ENCODE measurements around the gene MICALL2. TPM values are rescaled to one million over a fixed set of nuclear protein-coding genes. Genes with fewer than 3 reads are reported as not detected.

The MICALL2 gene
- total RNA-seq, 6 experiments from 2014 or later: 8.2 to 23.8 (median 13.6) TPM

GRCh38 chr7:1493571-1493970 lies 34.3 kb upstream of the MICALL2 start:
- TF ChIP-seq CTCF (IDR thresholded peaks at IDR 0.05): no peak
- TF ChIP-seq POLR2A (IDR thresholded peaks at IDR 0.05): no peak
- H3K27ac ChIP-seq: no peak overlapping the region
- no peaks in the 10 kb centered on the region for H3K4me1 ChIP-seq
- H3K4me3 ChIP-seq: no peak overlapping the region
- H3K36me3 ChIP-seq: peaks cover 0 to 54% (median 3%) of the 10 kb centered on the region in 4 donors
- intact Hi-C loops (cut with DNase I): no loop called here
- H3K9me3 ChIP-seq: no peaks in the 10 kb centered on the region
- WGBS (ENCODE audit: insufficient coverage, low coverage, low lambda C conversion rate, missing lambda C conversion rate): 94% methylated on average over 7 of the region's 26 CpGs
- no peaks in the 10 kb centered on the region for H3K27me3 ChIP-seq
- ATAC-seq (no peak), DNase-seq (no peak)

DNA sequence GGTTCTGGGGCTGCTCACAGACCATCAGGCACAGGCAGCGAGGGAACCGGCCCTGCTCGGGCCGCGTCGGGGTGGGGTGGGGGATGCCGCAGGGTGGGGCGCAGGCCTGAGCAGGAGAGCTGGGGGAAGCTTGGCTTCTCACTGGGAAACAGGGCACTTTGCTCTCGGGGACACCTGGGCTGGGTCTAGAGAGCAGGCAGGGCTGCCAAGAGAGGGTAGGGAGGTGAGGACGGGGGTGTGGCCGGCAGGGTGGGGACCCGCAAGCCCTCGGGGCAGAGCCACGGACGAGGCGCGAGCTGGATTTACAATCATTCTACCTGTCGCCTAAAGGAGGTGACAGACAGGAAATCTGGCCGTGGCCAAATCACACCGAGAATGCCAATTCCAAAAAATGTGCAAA lies 33.9 kb upstream of the MICALL2 start:
- ATAC-seq (no peak), DNase-seq (no peak)
- Histone ChIP-seq H3K27ac (no peak overlapping the region), H3K36me3 (peaks cover 0 to 52% (median 3%) of the 10 kb centered on the region in 4 donors), H3K9me3 (no peaks in the 10 kb centered on the region), H3K4me3 (no peak overlapping the region), H3K27me3 (no peaks in the 10 kb centered on the region), H3K4me1 (no peaks in the 10 kb centered on the region)
- TF ChIP-seq CTCF (IDR thresholded peaks at IDR 0.05): no peak
- no peak for TF ChIP-seq POLR2A (IDR thresholded peaks at IDR 0.05)
- intact Hi-C loops (cut with DNase I): no loop called here
- 98% methylated on average over 8 of the region's 20 CpGs for WGBS (ENCODE audit: insufficient coverage, low coverage, low lambda C conversion rate, missing lambda C conversion rate)

DNA sequence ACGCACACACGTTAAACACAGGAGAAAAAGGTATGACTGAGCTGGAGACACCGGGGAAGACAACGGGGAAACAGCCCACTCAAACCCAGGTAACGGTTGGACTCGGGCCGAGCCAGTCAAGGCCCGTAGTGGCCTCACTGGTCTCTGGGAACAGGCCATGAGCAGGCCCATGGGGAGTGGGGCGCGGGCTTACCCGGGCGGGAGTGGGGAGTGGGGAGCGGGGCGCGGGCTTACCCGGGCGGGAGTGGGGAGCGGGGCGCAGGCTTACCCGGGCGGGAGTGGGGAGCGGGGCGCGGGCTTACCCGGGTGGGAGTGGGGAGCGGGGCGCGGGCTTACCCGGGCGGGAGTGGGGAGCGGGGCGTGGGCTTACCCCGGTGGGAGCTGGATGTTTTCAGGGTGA lies 33.4 kb upstream of the MICALL2 start:
- Histone ChIP-seq H3K4me1 (no peaks in the 10 kb centered on the region), H3K4me3 (no peak overlapping the region), H3K27ac (no peak overlapping the region), H3K27me3 (no peaks in the 10 kb centered on the region), H3K9me3 (no peaks in the 10 kb centered on the region), H3K36me3 (peaks cover 0 to 49% (median 3%) of the 10 kb centered on the region in 4 donors)
- ATAC-seq (no peak), DNase-seq (no peak)
- intact Hi-C loops (cut with DNase I): no loop called here
- 78% methylated on average over 14 of the region's 33 CpGs for WGBS (ENCODE audit: insufficient coverage, low coverage, low lambda C conversion rate, missing lambda C conversion rate)
- TF ChIP-seq CTCF (IDR thresholded peaks at IDR 0.05) (no peak), POLR2A (IDR thresholded peaks at IDR 0.05) (no peak)

DNA sequence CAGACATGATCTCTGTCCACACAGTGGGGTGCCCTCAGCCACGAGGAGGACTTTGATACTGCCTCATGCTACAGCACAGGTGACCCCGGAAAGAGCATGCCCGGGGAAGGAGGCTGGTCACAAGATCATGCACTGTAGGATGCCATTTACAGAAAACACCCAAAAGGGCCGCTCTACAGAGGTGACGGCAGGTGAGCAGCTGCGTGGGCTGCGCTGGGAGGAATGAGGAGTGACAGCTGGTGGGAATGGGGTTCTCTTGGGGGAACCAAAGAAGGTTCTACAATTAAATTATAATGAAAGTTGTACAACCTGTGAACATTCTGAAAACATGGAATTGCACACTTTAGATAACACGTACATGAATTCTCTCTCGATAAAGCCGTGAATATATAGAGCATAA lies 33.0 kb upstream of the MICALL2 start:
- peaks cover 0 to 49% (median 3%) of the 10 kb centered on the region in 4 donors for H3K36me3 ChIP-seq
- H3K4me3 ChIP-seq: no peak overlapping the region
- intact Hi-C loops (cut with DNase I): no loop called here
- DNase-seq (no peak), ATAC-seq (no peak)
- TF ChIP-seq POLR2A (IDR thresholded peaks at IDR 0.05): no peak
- TF ChIP-seq CTCF (IDR thresholded peaks at IDR 0.05): no peak
- WGBS (ENCODE audit: insufficient coverage, low coverage, low lambda C conversion rate, missing lambda C conversion rate): 100% methylated on average over 8 of the region's 10 CpGs
- no peak overlapping the region for H3K27ac ChIP-seq
- no peaks in the 10 kb centered on the region for H3K9me3 ChIP-seq
- H3K27me3 ChIP-seq: no peaks in the 10 kb centered on the region
- H3K4me1 ChIP-seq: no peaks in the 10 kb centered on the region

DNA sequence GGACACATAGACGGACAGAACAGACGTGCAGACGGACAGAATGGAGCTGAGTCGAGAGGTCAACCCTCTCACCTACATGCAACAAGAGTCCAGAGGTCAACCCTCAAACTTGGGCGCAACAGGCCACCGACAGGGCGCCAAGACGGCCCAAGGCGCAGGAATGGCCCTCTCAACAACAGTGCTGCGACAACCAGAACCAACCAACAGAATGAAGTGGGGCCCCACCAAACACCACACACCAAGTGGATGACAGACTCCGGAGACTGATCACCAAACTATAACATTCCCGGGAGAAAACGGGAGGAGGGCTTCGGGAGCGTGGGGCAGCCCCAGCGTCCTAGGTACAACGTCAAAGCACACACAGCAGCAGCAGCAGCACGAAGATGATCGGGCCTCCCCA lies 31.6 kb upstream of the MICALL2 start:
- no peaks in the 10 kb centered on the region for H3K27me3 ChIP-seq
- H3K9me3 ChIP-seq: no peaks in the 10 kb centered on the region
- WGBS (ENCODE audit: insufficient coverage, low coverage, low lambda C conversion rate, missing lambda C conversion rate): 89% methylated on average over 10 of the region's 19 CpGs
- DNase-seq: no peak
- no peak for ATAC-seq
- H3K4me3 ChIP-seq: no peak overlapping the region
- peaks cover 0 to 48% (median 2%) of the 10 kb centered on the region in 4 donors for H3K36me3 ChIP-seq
- H3K4me1 ChIP-seq: no peaks in the 10 kb centered on the region
- intact Hi-C loops (cut with DNase I): no loop called here
- TF ChIP-seq CTCF (IDR thresholded peaks at IDR 0.05) (no peak), POLR2A (IDR thresholded peaks at IDR 0.05) (no peak)
- H3K27ac ChIP-seq: no peak overlapping the region

All from right lobe of liver (tissue), 6 donors.